ENCODE measurements around the gene ALDOB. TPM values are rescaled to one million over a fixed set of nuclear protein-coding genes. Genes with fewer than 3 reads are reported as not detected.

The ALDOB gene
- total RNA-seq, 1 donor from 2014 or later, result not detected

DNA sequence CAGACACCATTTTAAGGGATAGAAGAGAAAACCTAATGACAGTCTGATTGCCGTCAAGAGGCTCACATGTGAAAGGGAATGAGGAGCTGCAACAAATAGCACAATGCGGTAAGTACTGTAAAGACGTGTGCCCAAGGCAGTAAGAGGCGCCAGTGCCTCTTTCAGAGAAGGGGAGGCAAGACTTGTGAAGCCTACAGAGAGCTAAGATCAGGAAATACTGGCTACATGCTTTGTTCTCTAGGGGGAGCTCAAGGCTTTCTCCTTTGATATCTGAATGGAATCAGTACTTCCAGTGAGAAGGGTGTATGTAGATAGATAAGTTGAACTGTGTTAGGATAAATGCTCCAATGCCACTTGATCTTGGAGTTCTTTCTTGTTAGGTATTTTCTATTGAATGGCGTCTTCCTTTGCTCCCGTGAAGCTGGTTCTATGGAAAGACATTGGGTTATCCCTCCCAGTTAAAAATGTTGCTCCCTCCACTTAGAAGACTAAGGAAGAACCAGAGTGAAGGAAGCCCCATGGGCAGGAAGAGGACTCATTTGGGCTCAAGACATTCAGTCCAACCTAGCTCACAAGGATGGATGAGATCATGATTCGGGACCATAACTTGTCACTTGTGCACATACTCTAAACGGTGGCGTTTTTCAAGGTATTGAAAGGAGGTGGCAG, 23.5 kb upstream of the ALDOB start:
- no peaks in the 10 kb centered on the region for H3K27me3 ChIP-seq (ENCODE audit: control insufficient read depth, insufficient read depth, low read length)
- DNase-seq (ENCODE audit: low read depth), result peak; percentile 81
- FAIRE-seq, result no peak
- no peak overlapping the region for H3K4me3 ChIP-seq (ENCODE audit: low read depth, low read length)
- TF ChIP-seq, protein P1, sequence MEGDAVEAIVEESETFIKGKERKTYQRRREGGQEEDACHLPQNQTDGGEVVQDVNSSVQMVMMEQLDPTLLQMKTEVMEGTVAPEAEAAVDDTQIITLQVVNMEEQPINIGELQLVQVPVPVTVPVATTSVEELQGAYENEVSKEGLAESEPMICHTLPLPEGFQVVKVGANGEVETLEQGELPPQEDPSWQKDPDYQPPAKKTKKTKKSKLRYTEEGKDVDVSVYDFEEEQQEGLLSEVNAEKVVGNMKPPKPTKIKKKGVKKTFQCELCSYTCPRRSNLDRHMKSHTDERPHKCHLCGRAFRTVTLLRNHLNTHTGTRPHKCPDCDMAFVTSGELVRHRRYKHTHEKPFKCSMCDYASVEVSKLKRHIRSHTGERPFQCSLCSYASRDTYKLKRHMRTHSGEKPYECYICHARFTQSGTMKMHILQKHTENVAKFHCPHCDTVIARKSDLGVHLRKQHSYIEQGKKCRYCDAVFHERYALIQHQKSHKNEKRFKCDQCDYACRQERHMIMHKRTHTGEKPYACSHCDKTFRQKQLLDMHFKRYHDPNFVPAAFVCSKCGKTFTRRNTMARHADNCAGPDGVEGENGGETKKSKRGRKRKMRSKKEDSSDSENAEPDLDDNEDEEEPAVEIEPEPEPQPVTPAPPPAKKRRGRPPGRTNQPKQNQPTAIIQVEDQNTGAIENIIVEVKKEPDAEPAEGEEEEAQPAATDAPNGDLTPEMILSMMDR (IDR thresholded peaks at IDR 0.05; ENCODE audit: insufficient read depth, low read length, severe bottlenecking), result peak; percentile 82
- H3K36me3 ChIP-seq (ENCODE audit: control insufficient read depth, insufficient read depth, low read length), result no peaks in the 10 kb centered on the region

DNA sequence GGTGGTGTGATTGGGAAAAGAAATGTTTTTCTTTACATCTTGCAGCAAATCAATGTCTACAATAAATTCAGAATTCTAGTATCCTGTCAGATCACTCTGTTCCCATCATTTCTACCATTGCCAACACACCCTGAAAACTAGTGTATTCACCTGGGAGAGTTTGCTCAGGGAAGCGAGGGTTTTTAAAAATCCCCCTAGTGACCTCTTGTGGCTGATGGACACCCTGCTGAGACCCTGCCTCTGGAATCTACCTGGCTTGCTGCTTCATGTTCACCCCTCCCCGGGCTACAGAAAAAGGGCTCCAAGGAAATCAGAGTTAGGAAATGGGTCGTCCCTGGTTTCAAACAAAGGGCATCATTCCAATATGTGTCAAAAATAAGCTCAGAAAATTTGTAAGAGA, 21.4 kb upstream of the ALDOB start:
- DNase-seq (ENCODE audit: low read depth), result no peak
- TF ChIP-seq, protein P1 (IDR thresholded peaks at IDR 0.05; ENCODE audit: insufficient read depth, low read length, severe bottlenecking), result no peak
- Histone ChIP-seq H3K27me3 (ENCODE audit: control insufficient read depth, insufficient read depth, low read length) (no peaks in the 10 kb centered on the region), H3K4me3 (ENCODE audit: low read depth, low read length) (no peak overlapping the region), H3K36me3 (ENCODE audit: control insufficient read depth, insufficient read depth, low read length) (no peaks in the 10 kb centered on the region)
- no peak for FAIRE-seq

DNA sequence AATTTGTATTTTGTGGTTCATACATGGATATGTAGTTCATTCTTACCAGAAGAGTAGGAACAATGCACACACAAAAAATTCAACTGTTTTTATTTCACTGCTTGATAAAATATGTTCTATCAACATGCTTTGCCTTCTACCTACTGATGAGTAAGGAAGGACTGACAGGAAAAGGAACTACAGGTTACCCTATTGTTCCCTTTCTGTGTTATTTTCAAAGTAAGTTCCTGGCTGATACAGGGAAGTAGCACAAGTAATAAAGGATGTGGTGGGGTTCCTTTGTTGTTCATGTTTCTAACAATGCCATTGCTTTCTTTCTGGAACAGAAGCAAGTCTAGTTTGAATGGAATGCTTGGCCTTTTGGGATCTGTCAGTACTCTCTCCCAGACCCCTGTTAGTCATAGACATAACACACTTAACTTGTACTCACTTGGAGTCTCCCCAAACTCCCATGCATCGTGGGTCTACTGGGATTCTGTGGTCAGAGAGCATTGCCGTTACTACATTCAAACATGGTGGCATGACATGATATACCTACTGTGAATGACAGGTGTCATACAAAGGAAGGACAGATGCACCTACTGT, 20.2 kb upstream of the ALDOB start:
- H3K27me3 ChIP-seq (ENCODE audit: control insufficient read depth, insufficient read depth, low read length), result no peaks in the 10 kb centered on the region
- H3K36me3 ChIP-seq (ENCODE audit: control insufficient read depth, insufficient read depth, low read length), result no peaks in the 10 kb centered on the region
- TF ChIP-seq, protein P1 (IDR thresholded peaks at IDR 0.05; ENCODE audit: insufficient read depth, low read length, severe bottlenecking), result no peak
- H3K4me3 ChIP-seq (ENCODE audit: low read depth, low read length), result no peak overlapping the region
- no peak for DNase-seq (ENCODE audit: low read depth)
- FAIRE-seq, result no peak

DNA sequence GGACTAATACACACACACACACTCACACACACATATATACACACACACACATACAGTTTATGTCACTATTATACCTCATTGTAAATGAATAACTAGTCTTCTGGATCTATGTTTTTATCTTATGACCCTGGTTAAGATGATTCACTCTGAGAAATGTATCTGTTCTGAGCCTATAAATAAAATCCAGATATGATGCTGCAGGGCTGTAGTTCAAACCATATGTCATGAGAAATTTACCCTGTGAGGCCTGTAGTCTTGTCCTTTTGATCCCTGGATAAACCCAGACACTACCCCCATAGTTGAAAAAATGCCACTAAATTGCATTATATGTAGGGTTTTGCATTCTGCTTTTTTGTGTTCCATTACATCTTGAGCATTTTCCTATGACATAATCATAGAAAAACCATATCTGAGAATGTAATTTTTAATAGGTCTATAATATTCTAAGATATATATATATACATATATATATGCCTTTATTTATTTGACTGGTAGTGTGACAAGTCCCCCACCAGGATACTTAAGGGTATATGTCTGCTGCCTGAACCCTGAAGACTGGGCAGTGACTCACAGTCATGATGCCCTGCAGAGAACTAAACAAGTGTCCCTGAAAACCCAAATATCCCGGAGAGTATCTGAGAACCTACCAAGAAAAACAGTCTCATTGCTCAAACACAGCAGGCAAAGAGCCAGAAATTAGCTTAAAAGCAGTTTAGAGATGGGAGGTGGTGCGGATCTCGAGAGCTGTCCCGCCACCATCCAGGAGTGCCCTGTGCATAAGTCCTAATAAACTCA, 18.4 kb upstream of the ALDOB start:
- DNase-seq (ENCODE audit: low read depth) (no peak), FAIRE-seq (no peak)
- no peaks in the 10 kb centered on the region for H3K27me3 ChIP-seq (ENCODE audit: control insufficient read depth, insufficient read depth, low read length)
- H3K36me3 ChIP-seq (ENCODE audit: control insufficient read depth, insufficient read depth, low read length), result no peaks in the 10 kb centered on the region
- TF ChIP-seq, protein P1 (IDR thresholded peaks at IDR 0.05; ENCODE audit: insufficient read depth, low read length, severe bottlenecking), result no peak
- no peak overlapping the region for H3K4me3 ChIP-seq (ENCODE audit: low read depth, low read length)

DNA sequence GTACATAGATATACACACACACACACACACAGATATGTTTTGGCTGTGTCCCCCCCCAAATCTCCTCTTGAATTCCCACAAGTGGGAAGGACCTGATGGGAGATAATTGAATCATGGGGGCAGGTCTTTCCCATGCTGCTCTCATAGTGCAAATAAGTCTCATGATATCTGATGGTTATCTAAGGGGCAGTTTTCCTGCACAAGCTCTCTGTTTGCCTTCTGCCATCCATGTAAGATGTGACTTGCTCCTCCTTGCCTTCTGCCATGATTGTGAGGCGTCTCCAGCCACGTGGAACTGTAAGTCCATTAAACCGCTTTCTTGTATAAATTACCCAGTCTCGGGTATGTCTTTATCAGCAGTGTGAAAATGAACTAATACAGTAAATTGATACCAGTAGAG, 15.9 kb upstream of the ALDOB start:
- Histone ChIP-seq H3K36me3 (ENCODE audit: control insufficient read depth, insufficient read depth, low read length) (no peaks in the 10 kb centered on the region), H3K4me3 (ENCODE audit: low read depth, low read length) (no peak overlapping the region), H3K27me3 (ENCODE audit: control insufficient read depth, insufficient read depth, low read length) (no peaks in the 10 kb centered on the region)
- DNase-seq (ENCODE audit: low read depth) (no peak), FAIRE-seq (no peak)
- TF ChIP-seq, protein P1 (IDR thresholded peaks at IDR 0.05; ENCODE audit: insufficient read depth, low read length, severe bottlenecking), result no peak

Data from bronchial epithelial cell (primary cell).